GM21367 (cell line): ENCODE results near the gene BPIFB4.
"Not testable (repeated sequence)": the region's sequence is repeated elsewhere in the genome, so short reads cannot be mapped to it uniquely, and the experiment has no call there.

Source experiments
- ATAC-seq: cut with Tn5 transposase; IDR thresholded peaks from one replicate; pipeline ENCODE4 v1.9.1; 2021; ENCODE audit not compliant: unreplicated experiment

BPIFB4 gene

GRCh38 chr20:33084722-33085121 is 5.3 kb downstream of the BPIFB4 start:
- no peak for ATAC-seq

DNA sequence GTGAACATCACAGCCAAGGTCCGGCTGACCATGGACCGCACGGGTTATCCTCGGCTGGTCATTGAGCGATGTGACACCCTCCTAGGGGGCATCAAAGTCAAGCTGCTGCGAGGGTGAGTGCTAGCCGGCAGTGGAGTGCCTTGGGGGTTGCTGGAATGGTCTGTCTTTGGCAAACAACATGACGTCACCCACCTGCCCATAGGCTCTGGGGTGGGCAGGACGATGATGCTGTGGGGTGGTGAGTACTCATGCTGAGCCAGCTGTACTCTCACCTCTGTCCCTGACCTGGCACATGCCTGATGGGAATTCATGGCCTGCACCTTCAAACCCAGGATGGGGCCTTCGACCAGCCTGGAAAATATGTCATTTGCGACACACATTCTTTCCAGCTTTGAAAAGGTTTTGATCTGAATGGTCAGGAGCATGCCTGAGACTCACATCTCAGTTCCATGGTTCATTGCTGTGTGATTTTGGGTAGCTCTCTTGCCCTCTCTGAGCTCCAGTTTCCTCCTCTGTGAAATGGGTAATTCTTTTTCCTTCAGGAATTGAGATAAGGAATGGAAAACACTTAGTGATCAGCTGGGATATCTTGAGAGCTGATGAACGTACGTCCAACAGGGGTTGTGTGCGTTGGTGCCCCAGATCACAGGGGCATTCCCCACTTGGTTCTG is 6.7 kb downstream of the BPIFB4 start:
- no peak for ATAC-seq

DNA sequence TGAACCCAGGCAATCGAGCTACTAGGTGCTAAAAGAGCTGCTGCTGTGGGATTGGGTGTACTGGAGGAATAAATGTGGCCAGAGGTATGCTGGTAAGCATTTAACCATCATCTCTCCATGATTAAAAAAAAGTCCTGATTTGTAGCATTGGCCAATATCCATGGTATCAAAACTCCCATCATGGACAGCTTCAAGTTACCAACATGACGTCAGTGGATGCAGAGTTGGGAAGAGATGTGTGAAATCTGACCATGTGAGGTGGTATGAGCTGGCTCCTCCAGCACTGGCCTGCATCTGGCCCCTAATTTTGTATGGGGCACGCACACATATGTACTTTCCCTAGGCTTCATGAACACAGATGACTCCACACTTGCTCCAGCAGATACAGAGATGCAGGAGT is 11.7 kb downstream of the BPIFB4 start:
- ATAC-seq, result no peak

GRCh38 chr20:33091693-33092092 is 12.2 kb downstream of the BPIFB4 start:
- no peak for ATAC-seq

- no peak for ATAC-seq
Measured at GRCh38 chr20:33092361-33092760, 12.9 kb downstream of the BPIFB4 start.

GRCh38 chr20:33093074-33093473 is 13.6 kb downstream of the BPIFB4 start:
- no peak for ATAC-seq

GRCh38 chr20:33093582-33093981 is 14.1 kb downstream of the BPIFB4 start:
- no peak for ATAC-seq

GRCh38 chr20:33095249-33095648 is 15.8 kb downstream of the BPIFB4 start:
- ATAC-seq, result no peak

- ATAC-seq, result not testable (repeated sequence)
Measured at GRCh38 chr20:33095902-33096584, 16.6 kb downstream of the BPIFB4 start.

DNA sequence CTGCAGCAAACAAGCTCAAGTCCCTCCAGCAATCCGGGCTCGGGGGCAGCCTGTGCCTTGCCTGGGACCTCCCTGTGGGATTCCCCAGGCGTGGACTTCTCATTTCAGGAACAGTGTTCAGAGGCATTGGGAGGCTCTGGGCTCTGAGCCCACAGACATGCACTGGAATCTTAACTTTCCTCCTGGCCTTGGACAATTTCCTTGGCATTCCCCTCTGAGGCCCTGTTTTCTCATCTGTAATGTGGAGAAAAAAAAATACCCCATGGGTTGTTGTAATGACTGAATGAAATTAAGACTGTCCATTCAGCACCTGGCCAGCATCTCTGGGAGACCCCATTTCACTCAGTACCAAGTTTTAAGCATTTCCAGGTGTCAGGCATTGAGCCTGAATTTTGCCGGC is 17.6 kb downstream of the BPIFB4 start:
- ATAC-seq, result no peak

DNA sequence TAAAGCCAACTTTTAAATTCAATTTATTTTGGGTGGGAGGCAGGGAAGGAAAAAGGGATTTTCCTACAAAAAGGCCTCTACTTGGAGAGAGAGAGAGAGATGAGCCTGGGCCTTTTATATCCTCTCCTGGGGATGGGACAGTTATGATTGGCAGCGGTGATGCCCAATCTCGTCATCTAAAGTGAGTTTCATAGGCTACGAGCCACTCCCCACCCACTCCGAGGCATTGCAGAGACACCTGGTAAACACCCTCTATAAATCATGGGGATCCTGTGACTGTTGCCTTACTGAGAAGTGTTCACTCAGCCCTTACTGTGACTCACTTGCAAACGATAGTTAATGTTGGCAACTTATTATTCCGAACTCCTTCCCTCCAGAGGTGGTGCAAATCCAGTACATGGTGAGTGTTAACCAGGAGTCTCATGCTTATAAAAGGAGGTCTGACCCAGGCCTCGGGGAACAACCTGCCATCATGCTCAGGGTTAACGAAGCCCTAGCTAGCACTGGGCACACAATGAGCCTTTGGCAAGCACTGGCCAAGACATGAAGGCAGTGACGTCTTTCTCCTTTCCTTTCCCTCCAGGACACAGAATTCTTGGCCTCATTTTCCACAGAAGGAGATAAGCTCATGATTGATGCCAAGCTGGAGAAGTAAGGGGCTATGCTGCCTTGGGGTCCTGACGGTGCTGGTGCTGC is 20.5 kb downstream of the BPIFB4 start:
- ATAC-seq, result no peak

- no peak for ATAC-seq
Measured at GRCh38 chr20:33103556-33103955, 24.1 kb downstream of the BPIFB4 start.

DNA sequence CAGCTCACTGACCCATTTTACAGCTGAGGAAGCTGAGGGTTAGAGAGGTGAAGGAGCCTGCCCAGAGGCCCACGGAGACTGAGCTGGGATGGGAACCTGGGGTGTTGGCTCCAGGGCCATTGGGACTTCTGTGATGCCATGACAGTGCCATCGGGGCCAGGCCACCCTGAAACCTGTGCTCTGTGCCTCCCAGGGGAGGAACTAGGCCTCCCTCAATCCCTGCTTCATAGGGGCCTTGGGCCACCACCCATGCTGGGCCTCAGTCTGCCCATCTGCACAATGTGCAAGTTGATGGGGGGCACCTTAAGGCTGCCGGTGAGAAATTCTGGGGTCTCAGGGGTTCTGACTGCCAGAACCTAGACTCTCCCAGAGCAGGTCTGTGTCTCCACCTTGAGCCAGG is 24.9 kb downstream of the BPIFB4 start:
- ATAC-seq, result no peak

- no peak for ATAC-seq
Measured at GRCh38 chr20:33105316-33105924, 26.0 kb downstream of the BPIFB4 start.

DNA sequence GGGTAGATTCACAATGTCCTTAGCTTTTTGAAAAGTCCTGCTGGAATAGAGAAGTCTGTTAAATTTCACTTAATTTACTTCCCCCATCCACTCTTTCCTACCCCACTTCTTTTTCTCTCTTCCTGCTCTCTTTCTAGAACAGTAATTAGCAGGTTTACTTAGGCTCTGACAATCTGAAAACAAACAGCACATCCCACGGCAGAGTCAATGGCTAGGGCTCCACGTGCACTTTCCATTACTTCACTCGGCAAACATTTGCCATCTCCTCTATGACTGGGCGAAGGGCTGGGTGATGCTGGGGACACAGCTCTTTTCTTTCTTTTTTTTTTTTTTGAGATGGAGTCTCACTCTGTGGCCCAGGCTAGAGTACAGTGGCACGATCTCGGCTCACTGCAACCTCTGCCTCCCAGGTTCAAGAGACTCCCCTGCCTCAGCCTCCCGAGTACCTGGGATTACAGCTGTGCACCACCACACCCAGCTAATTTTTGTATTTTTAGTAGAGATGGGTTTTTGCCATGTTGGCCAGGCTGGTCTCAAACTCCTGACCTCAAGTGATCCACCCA is 26.7 kb downstream of the BPIFB4 start:
- not testable (repeated sequence) for ATAC-seq

GRCh38 chr20:33108661-33109060 is 29.2 kb downstream of the BPIFB4 start:
- ATAC-seq, result no peak

GRCh38 chr20:33110147-33110825 is 30.8 kb downstream of the BPIFB4 start:
- ATAC-seq, result no peak

DNA sequence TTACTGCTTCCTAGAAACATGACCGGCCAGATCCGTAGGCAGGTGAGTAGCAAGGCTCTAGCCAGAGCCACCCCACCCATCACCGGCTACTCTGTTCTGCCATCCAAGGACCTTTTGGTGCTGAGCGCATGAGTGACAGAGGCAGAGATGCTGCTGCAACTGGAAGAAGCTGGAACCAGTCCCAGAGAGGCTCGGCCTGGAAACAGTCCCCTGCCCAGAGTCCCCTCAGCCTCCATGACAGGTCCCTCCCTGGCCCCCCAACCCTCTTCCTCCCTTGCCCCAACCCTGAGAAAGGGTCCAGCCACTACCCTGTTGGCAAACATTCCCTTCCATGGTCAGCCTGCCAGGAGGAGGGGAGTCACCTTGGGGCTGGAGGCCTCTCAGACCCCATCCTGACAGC is 31.9 kb downstream of the BPIFB4 start:
- no peak for ATAC-seq

- no peak for ATAC-seq
Measured at GRCh38 chr20:33112547-33113386, 33.3 kb downstream of the BPIFB4 start.

GRCh38 chr20:33113387-33113908 is 34.0 kb downstream of the BPIFB4 start:
- no peak for ATAC-seq
